GM23338 (cell line): ENCODE data around the gene PHLPP2.
"Not testable (repeated sequence)": the region's sequence is repeated elsewhere in the genome, so short reads cannot be mapped to it uniquely, and the experiment has no call there.

Experiments
- EZH2 ChIP-seq: fragments of 200-600 bp; sonication (generic); IDR thresholded peaks from one replicate; pipeline ENCODE4 v1.8.0; 2017; ENCODE audit warnings: antibody characterized with exemption, mild to moderate bottlenecking, low read depth; ENCODE audit not compliant: unreplicated experiment
- EZH2phosphoT487 ChIP-seq: fragments of 200-600 bp; sonication (generic); IDR thresholded peaks from one replicate; pipeline ENCODE4 v1.8.1; 2018; ENCODE audit warnings: antibody characterized with exemption; ENCODE audit not compliant: unreplicated experiment
- POLR2AphosphoS5 ChIP-seq: IDR thresholded peaks from 2 replicates; pipeline ENCODE4 v1.6.1; 2016; ENCODE audit warnings: antibody characterized with exemption, low read depth
- STAT1 ChIP-seq: IDR thresholded peaks from one replicate; pipeline ENCODE4 v1.6.1; 2016; ENCODE audit warnings: antibody characterized with exemption; ENCODE audit not compliant: unreplicated experiment
- TF ChIP-seq, protein P1 (sequence below): IDR thresholded peaks from one replicate; pipeline ENCODE4 v1.6.1; 2018; ENCODE audit warnings: antibody characterized with exemption; ENCODE audit not compliant: unreplicated experiment
- TF ChIP-seq, protein P2 (sequence below), 2 experiments: fragments of 200-600 bp in 1 of 2; sonication (generic) in 1 of 2; conservative IDR thresholded peaks; 2 replicates each; pipeline versions ENCODE4 v1.5.1 to v1.6.1; 2016 to 2017; ENCODE audit warnings: antibody characterized with exemption in 2 of 2, low read depth in 2 of 2, mild to moderate bottlenecking in 2 of 2, moderate library complexity in 1 of 2

DNA sequence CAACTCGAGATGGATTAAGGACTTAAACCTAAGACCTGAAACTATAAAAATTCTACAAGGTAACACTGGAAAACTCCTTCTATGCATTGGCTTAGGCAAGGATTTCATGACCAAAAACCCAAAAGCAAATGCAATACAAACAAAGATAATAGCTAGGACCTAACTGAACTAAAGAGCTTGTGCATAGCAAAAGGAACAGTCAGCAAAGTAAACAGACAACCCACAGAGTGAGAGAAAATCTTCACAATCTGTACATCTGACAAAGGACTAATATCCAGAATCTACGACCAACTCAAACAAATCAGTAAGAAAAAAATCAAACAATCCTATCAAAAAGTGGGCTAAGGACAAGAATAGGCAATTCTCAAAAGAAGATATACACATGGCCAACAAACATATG, 126.1 kb downstream of the PHLPP2 start:
- not testable (repeated sequence) for TF ChIP-seq EZH2phosphoT487, STAT1, POLR2AphosphoS5, EZH2
- TF ChIP-seq, protein P1, sequence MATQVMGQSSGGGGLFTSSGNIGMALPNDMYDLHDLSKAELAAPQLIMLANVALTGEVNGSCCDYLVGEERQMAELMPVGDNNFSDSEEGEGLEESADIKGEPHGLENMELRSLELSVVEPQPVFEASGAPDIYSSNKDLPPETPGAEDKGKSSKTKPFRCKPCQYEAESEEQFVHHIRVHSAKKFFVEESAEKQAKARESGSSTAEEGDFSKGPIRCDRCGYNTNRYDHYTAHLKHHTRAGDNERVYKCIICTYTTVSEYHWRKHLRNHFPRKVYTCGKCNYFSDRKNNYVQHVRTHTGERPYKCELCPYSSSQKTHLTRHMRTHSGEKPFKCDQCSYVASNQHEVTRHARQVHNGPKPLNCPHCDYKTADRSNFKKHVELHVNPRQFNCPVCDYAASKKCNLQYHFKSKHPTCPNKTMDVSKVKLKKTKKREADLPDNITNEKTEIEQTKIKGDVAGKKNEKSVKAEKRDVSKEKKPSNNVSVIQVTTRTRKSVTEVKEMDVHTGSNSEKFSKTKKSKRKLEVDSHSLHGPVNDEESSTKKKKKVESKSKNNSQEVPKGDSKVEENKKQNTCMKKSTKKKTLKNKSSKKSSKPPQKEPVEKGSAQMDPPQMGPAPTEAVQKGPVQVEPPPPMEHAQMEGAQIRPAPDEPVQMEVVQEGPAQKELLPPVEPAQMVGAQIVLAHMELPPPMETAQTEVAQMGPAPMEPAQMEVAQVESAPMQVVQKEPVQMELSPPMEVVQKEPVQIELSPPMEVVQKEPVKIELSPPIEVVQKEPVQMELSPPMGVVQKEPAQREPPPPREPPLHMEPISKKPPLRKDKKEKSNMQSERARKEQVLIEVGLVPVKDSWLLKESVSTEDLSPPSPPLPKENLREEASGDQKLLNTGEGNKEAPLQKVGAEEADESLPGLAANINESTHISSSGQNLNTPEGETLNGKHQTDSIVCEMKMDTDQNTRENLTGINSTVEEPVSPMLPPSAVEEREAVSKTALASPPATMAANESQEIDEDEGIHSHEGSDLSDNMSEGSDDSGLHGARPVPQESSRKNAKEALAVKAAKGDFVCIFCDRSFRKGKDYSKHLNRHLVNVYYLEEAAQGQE, result not testable (repeated sequence)
- TF ChIP-seq, protein P2, sequence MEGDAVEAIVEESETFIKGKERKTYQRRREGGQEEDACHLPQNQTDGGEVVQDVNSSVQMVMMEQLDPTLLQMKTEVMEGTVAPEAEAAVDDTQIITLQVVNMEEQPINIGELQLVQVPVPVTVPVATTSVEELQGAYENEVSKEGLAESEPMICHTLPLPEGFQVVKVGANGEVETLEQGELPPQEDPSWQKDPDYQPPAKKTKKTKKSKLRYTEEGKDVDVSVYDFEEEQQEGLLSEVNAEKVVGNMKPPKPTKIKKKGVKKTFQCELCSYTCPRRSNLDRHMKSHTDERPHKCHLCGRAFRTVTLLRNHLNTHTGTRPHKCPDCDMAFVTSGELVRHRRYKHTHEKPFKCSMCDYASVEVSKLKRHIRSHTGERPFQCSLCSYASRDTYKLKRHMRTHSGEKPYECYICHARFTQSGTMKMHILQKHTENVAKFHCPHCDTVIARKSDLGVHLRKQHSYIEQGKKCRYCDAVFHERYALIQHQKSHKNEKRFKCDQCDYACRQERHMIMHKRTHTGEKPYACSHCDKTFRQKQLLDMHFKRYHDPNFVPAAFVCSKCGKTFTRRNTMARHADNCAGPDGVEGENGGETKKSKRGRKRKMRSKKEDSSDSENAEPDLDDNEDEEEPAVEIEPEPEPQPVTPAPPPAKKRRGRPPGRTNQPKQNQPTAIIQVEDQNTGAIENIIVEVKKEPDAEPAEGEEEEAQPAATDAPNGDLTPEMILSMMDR (conservative IDR thresholded peaks at IDR 0.05; ENCODE audit: low read depth in 2 of 2), result not testable (repeated sequence)
